Vagina (tissue), 2 donors: Measurements from ENCODE around the gene NTRK3. TPM values are rescaled to one million over a fixed set of nuclear protein-coding genes. Genes with fewer than 3 reads are reported as not detected.

Experiments used
- DNase-seq, 2 donors: peaks; one replicate each; pipeline ENCODE4 v3.0.0-alpha.2; 2017; ENCODE audit errors: extremely low spot score in 2 of 2
- H3K27ac ChIP-seq: fragments of 200-600 bp; sonication (generic); one replicate; pipeline ENCODE4 v1.5.1; 2019
- H3K27me3 ChIP-seq: fragments of 200-600 bp; sonication (generic); one replicate; pipeline ENCODE4 v1.5.1; 2019
- H3K36me3 ChIP-seq, 2 donors: fragments of 200-600 bp; sonication (generic); one replicate each; pipeline ENCODE4 v1.5.1; 2017 to 2019
- H3K4me1 ChIP-seq: fragments of 200-600 bp; sonication (generic); one replicate; pipeline ENCODE4 v1.5.1; 2019
- H3K4me3 ChIP-seq, 2 donors: fragments of 200-600 bp; sonication (generic); 1 replicate in 1 of 2; 2 replicates in 1 of 2; pipeline ENCODE4 v1.5.1; 2016 to 2019
- H3K9me3 ChIP-seq: fragments of 200-600 bp; sonication (generic); one replicate; pipeline ENCODE4 v1.5.1; 2019
- CTCF ChIP-seq, 3 experiments: fragments of 450-650 bp in 2 of 3; fragments of 200-600 bp in 1 of 3; sonication (generic) in 1 of 3; IDR thresholded peaks; one replicate each; pipeline ENCODE4 v1.5.1; 2017 to 2019; ENCODE audit warnings: antibody characterized with exemption in 3 of 3, mild to moderate bottlenecking in 2 of 3, moderate library complexity in 2 of 3
- POLR2A ChIP-seq, 2 donors: fragments of 450-650 bp; IDR thresholded peaks; one replicate each; pipeline ENCODE4 v1.6.1; 2017; ENCODE audit warnings: antibody characterized with exemption in 2 of 2, mild to moderate bottlenecking in 2 of 2, moderate library complexity in 2 of 2
- POLR2AphosphoS5 ChIP-seq, 2 donors: sonication (generic); formaldehyde crosslinking; IDR thresholded peaks; one replicate each; pipeline ENCODE4 v1.9.0; 2017; ENCODE audit warnings: antibody characterized with exemption in 2 of 2, mild to moderate bottlenecking in 2 of 2, low read depth in 1 of 2; ENCODE audit not compliant: insufficient read depth in 1 of 2
- intact Hi-C: fragments of 100-400 bp; cut with DNase I; formaldehyde crosslinking; loops from one replicate; pipeline ENCODE4 v1.15.1; 2023
- total RNA-seq: library from RNA; depleted of rRNA; stranded (reverse); fragments of >200 nt; gene quantifications from one replicate; pipeline ENCODE4 v1.2.3, GENCODE V29; 2016

Gene NTRK3
- total RNA-seq, 1 donor from 2014 or later: 4.9 TPM

GRCh38 chr15:88126695-88127431, 129.7 kb downstream of the NTRK3 start:
- no peaks in the 10 kb centered on the region for H3K36me3 ChIP-seq
- DNase-seq: no peak
- intact Hi-C loops: no loop called here
- no peaks in the 10 kb centered on the region for H3K27me3 ChIP-seq
- no peak overlapping the region for H3K4me3 ChIP-seq
- no peaks in the 10 kb centered on the region for H3K4me1 ChIP-seq
- no peaks in the 10 kb centered on the region for H3K9me3 ChIP-seq
- no peak overlapping the region for H3K27ac ChIP-seq
- no peak for TF ChIP-seq POLR2A (IDR thresholded peaks at IDR 0.05)
- no peak for TF ChIP-seq POLR2AphosphoS5 (IDR thresholded peaks at IDR 0.05; ENCODE audit: insufficient read depth in 1 of 2, low read depth in 1 of 2)
- TF ChIP-seq CTCF (IDR thresholded peaks at IDR 0.05): no peak

- no peak overlapping the region for H3K4me3 ChIP-seq
- no peaks in the 10 kb centered on the region for H3K36me3 ChIP-seq
- TF ChIP-seq POLR2AphosphoS5 (IDR thresholded peaks at IDR 0.05; ENCODE audit: insufficient read depth in 1 of 2, low read depth in 1 of 2) (no peak), CTCF (IDR thresholded peaks at IDR 0.05) (no peak), POLR2A (IDR thresholded peaks at IDR 0.05) (no peak)
- no peak for DNase-seq
- H3K27me3 ChIP-seq: no peaks in the 10 kb centered on the region
- intact Hi-C loops: no loop called here
- no peaks in the 10 kb centered on the region for H3K9me3 ChIP-seq
- H3K27ac ChIP-seq: no peak overlapping the region
- H3K4me1 ChIP-seq: no peaks in the 10 kb centered on the region
Measured at GRCh38 chr15:88125576-88125975, 131.0 kb downstream of the NTRK3 start.

GRCh38 chr15:88124199-88124598, 132.3 kb downstream of the NTRK3 start:
- Histone ChIP-seq H3K27ac (no peak overlapping the region), H3K4me1 (no peaks in the 10 kb centered on the region), H3K4me3 (no peak overlapping the region), H3K27me3 (no peaks in the 10 kb centered on the region), H3K9me3 (no peaks in the 10 kb centered on the region), H3K36me3 (no peaks in the 10 kb centered on the region)
- intact Hi-C loops: no loop called here
- no peak for DNase-seq
- TF ChIP-seq POLR2A (IDR thresholded peaks at IDR 0.05) (no peak), POLR2AphosphoS5 (IDR thresholded peaks at IDR 0.05; ENCODE audit: insufficient read depth in 1 of 2, low read depth in 1 of 2) (no peak), CTCF (IDR thresholded peaks at IDR 0.05) (no peak)

GRCh38 chr15:88121968-88122530, 134.5 kb downstream of the NTRK3 start:
- Histone ChIP-seq H3K27me3 (no peaks in the 10 kb centered on the region), H3K36me3 (no peaks in the 10 kb centered on the region), H3K4me1 (no peaks in the 10 kb centered on the region), H3K9me3 (no peaks in the 10 kb centered on the region), H3K27ac (no peak overlapping the region), H3K4me3 (no peak overlapping the region)
- TF ChIP-seq POLR2A (IDR thresholded peaks at IDR 0.05) (no peak), CTCF (IDR thresholded peaks at IDR 0.05) (no peak), POLR2AphosphoS5 (IDR thresholded peaks at IDR 0.05; ENCODE audit: insufficient read depth in 1 of 2, low read depth in 1 of 2) (no peak)
- no peak for DNase-seq
- intact Hi-C loops: no loop called here

- no peak for TF ChIP-seq POLR2A (IDR thresholded peaks at IDR 0.05)
- TF ChIP-seq POLR2AphosphoS5 (IDR thresholded peaks at IDR 0.05; ENCODE audit: insufficient read depth in 1 of 2, low read depth in 1 of 2): no peak
- TF ChIP-seq CTCF (IDR thresholded peaks at IDR 0.05): no peak
- intact Hi-C loops: no loop called here
Measured at GRCh38 chr15:88120026-88120425, 136.5 kb downstream of the NTRK3 start.

More at GRCh38 chr15:88120026-88120425, 136.5 kb downstream of the NTRK3 start:
- H3K4me1 ChIP-seq: peaks cover 7% of the 10 kb centered on the region
- H3K27me3 ChIP-seq: no peaks in the 10 kb centered on the region
- H3K27ac ChIP-seq: no peak overlapping the region
- no peak overlapping the region for H3K4me3 ChIP-seq
- no peak for DNase-seq
- H3K9me3 ChIP-seq: no peaks in the 10 kb centered on the region
- H3K36me3 ChIP-seq: no peaks in the 10 kb centered on the region
